Stimulated activated CD8-positive, alpha-beta memory T cell treated with anti-CD3 and anti-CD28 coated beads, Interleukin-12 subunit alpha, Interleukin-12 subunit beta, amount 100 ng/mL, for 4 hours (primary cell): ENCODE measurements around the gene FYTTD1.

Experiments used
- DNase-seq: peaks from one replicate; pipeline ENCODE4 v3.0.0-alpha.2; 2020; ENCODE audit warnings: low read depth

The FYTTD1 gene

GRCh38 chr3:197737319-197737649 is 12.4 kb upstream of the FYTTD1 start:
- no peak for DNase-seq

- no peak for DNase-seq
Measured at GRCh38 chr3:197737749-197738462, 11.8 kb upstream of the FYTTD1 start.

GRCh38 chr3:197742787-197743186 is 6.9 kb upstream of the FYTTD1 start:
- DNase-seq, result no peak

GRCh38 chr3:197746209-197746608 is 3.5 kb upstream of the FYTTD1 start:
- DNase-seq, result no peak

GRCh38 chr3:197746801-197747237 is 2.9 kb upstream of the FYTTD1 start:
- DNase-seq, result no peak

- no peak for DNase-seq
Measured at GRCh38 chr3:197748597-197749314, 927 bp upstream of the FYTTD1 start.

GRCh38 chr3:197749315-197749600 is 425 bp upstream of the FYTTD1 start:
- no peak for DNase-seq

- peak; percentile 31 for DNase-seq
Measured at GRCh38 chr3:197750396-197750831, 731 bp downstream of the FYTTD1 start.

GRCh38 chr3:197750858-197751737 is 1.4 kb downstream of the FYTTD1 start:
- DNase-seq, result no peak

- no peak for DNase-seq
Measured at GRCh38 chr3:197752107-197752506, 2.4 kb downstream of the FYTTD1 start.

- DNase-seq, result no peak
Measured at GRCh38 chr3:197753263-197753662, 3.6 kb downstream of the FYTTD1 start.

- no peak for DNase-seq
Measured at GRCh38 chr3:197756704-197757103, 7.0 kb downstream of the FYTTD1 start.

GRCh38 chr3:197758512-197758911 is 8.8 kb downstream of the FYTTD1 start:
- no peak for DNase-seq

GRCh38 chr3:197761784-197762183 is 12.1 kb downstream of the FYTTD1 start:
- no peak for DNase-seq

- no peak for DNase-seq
Measured at GRCh38 chr3:197775317-197775716, 25.6 kb downstream of the FYTTD1 start.

GRCh38 chr3:197782230-197782629 is 32.5 kb downstream of the FYTTD1 start:
- DNase-seq, result no peak

GRCh38 chr3:197784019-197784585 is 34.4 kb downstream of the FYTTD1 start:
- no peak for DNase-seq

GRCh38 chr3:197787412-197787811 is 37.7 kb downstream of the FYTTD1 start:
- DNase-seq, result no peak

GRCh38 chr3:197789309-197789708 is 39.6 kb downstream of the FYTTD1 start:
- no peak for DNase-seq

- no peak for DNase-seq
Measured at GRCh38 chr3:197790033-197790432, 40.4 kb downstream of the FYTTD1 start.

- peak; percentile 78 for DNase-seq
Measured at GRCh38 chr3:197791113-197791891, 41.6 kb downstream of the FYTTD1 start, which contains the start of gene LRCH3. TSS of gene LRCH3 (plus strand) at chr3:197791254. CDS start at chr3:197791279, 25 bp downstream.
